ENCODE data around the gene C5orf24. TPM values are rescaled to one million over a fixed set of nuclear protein-coding genes. Genes with fewer than 3 reads are reported as not detected.

C5orf24 gene
- total RNA-seq, 2 experiments from 2014 or later = 29.7 to 30.1 TPM

- DNase-seq (no peak), ATAC-seq (no peak)
- Mint-ChIP-seq H3K27ac (no peak overlapping the region), H3K27me3 (no peaks in the 10 kb centered on the region), H3K36me3 (peaks cover 33% of the 10 kb centered on the region), H3K4me1 (no peaks in the 10 kb centered on the region), H3K9me3 (ENCODE audit: low read depth) (no peaks in the 10 kb centered on the region), H3K4me3 (no peak overlapping the region)
- CTCF ChIA-PET = interaction anchor here (2.9 kb wide), 1 partner anchor 11 kb away, joined by 20 read pairs; the partner anchor contains the start of gene PCBD2
Observed at GRCh38 chr5:134893748-134894505, 48.2 kb downstream of the C5orf24 start.

- no peak overlapping the region for H3K4me3 Mint-ChIP-seq
Observed at GRCh38 chr5:134902071-134902801, 56.5 kb downstream of the C5orf24 start.

GRCh38 chr5:134904610-134905245 lies 59.0 kb downstream of the C5orf24 start, which contains the start of gene PCBD2:
Gene PCBD2, plus strand, starts transcription at chr5:134905131. Its CDS starts 9 bp downstream, at chr5:134905140.
- Mint-ChIP-seq H3K27ac (peak within 1 kb of the TSS; percentile 99), H3K9me3 (ENCODE audit: low read depth) (no peaks in the 10 kb centered on the region), H3K4me3 (peak within 1 kb of the TSS; percentile 94), H3K4me1 (peaks cover 27% of the 10 kb centered on the region), H3K36me3 (peaks cover 10% of the 10 kb centered on the region), H3K27me3 (no peaks in the 10 kb centered on the region)
- CTCF ChIA-PET = interaction anchor here (0.6 to 7.0 kb wide), 35 partner anchors 9 to 679 kb away, joined by 3 to 71 read pairs (median 6); partner anchors contain the start of genes C5orf24, CAMLG, DDX46 and MACROH2A1
- peak; percentile 89 for ATAC-seq
- peak; percentile 96 for DNase-seq

More at GRCh38 chr5:134902071-134902801, 56.5 kb downstream of the C5orf24 start:
- DNase-seq (no peak), ATAC-seq (no peak)
- CTCF ChIA-PET = interaction anchor here (0.6 to 7.0 kb wide), 4 partner anchors 28 to 164 kb away, joined by 3 to 71 read pairs (median 4); partner anchors contain the start of genes CAMLG and TXNDC15
- H3K36me3 Mint-ChIP-seq = peaks cover 10% of the 10 kb centered on the region
- no peaks in the 10 kb centered on the region for H3K9me3 Mint-ChIP-seq (ENCODE audit: low read depth)
- no peaks in the 10 kb centered on the region for H3K27me3 Mint-ChIP-seq
- H3K4me1 Mint-ChIP-seq = peaks cover 27% of the 10 kb centered on the region
- no peak overlapping the region for H3K27ac Mint-ChIP-seq

GRCh38 chr5:134905246-134905996 lies 59.7 kb downstream of the C5orf24 start:
- peak; percentile 77 for DNase-seq
- peak; percentile 30 for ATAC-seq
- Mint-ChIP-seq H3K27ac (peak overlapping the region; percentile 99), H3K36me3 (peaks cover 11% of the 10 kb centered on the region), H3K9me3 (ENCODE audit: low read depth) (no peaks in the 10 kb centered on the region), H3K27me3 (no peaks in the 10 kb centered on the region), H3K4me1 (peaks cover 33% of the 10 kb centered on the region), H3K4me3 (peak overlapping the region; percentile 94)
- CTCF ChIA-PET = interaction anchor here (0.6 to 7.0 kb wide), 30 partner anchors 8 to 325 kb away, joined by 3 to 71 read pairs (median 7); partner anchors contain the start of genes C5orf24, CAMLG, DDX46 and TXNDC15

GRCh38 chr5:134906811-134907210 lies 61.0 kb downstream of the C5orf24 start:
- peak overlapping the region; percentile 73 for H3K27ac Mint-ChIP-seq
- ATAC-seq = no peak

More at GRCh38 chr5:134906811-134907210, 61.0 kb downstream of the C5orf24 start:
- no peak for DNase-seq
- Mint-ChIP-seq H3K36me3 (peaks cover 15% of the 10 kb centered on the region), H3K9me3 (ENCODE audit: low read depth) (no peaks in the 10 kb centered on the region), H3K4me3 (peak overlapping the region; percentile 64), H3K27me3 (no peaks in the 10 kb centered on the region), H3K4me1 (peaks cover 40% of the 10 kb centered on the region)
- CTCF ChIA-PET = interaction anchor here (1.4 to 7.0 kb wide), 6 partner anchors 12 to 169 kb away, joined by 5 to 71 read pairs (median 22); partner anchors contain the start of genes C5orf24, CAMLG and DDX46

Other genes with a start within 250 kb of the C5orf24 start
- gene SAR1B, start 213.1 kb upstream of the C5orf24 start, total RNA-seq = 10 to 100 TPM; 41.1 to 61.8 TPM
- gene SEC24A, start 197.2 kb upstream of the C5orf24 start, total RNA-seq = 10 to 100 TPM; 19.8 to 25.2 TPM
- gene CAMLG, start 107.4 kb upstream of the C5orf24 start, total RNA-seq = 10 to 100 TPM; 20.4 to 28.4 TPM
- 10 to 100 TPM; 75.9 to 77.0 TPM for gene DDX46, start 87.2 kb upstream of the C5orf24 start, total RNA-seq
- gene TXNDC15, start 28.4 kb downstream of the C5orf24 start, total RNA-seq = 10 to 100 TPM; 50.0 to 56.8 TPM
- gene PCBD2, start 59.2 kb downstream of the C5orf24 start, total RNA-seq = 10 to 100 TPM; 13.4 to 13.7 TPM
- gene CATSPER3, start 121.9 kb downstream of the C5orf24 start, total RNA-seq = under 1 TPM; 0.61 to 0.82 TPM
- under 1 TPM in 1 of 2 experiments, not detected in 1; 0.14 TPM for gene PITX1, start 188.3 kb downstream of the C5orf24 start, total RNA-seq

Data from activated CD8-positive, alpha-beta memory T cell treated with anti-CD3 and anti-CD28 coated beads, Interleukin-2, amount 10 ng/mL, durations not matched to agents 7 days and 5 days (primary cell).